NT2/D1 (cell line): ENCODE measurements around the gene EFCAB10.

Source experiments
- SUZ12 ChIP-seq: IDR thresholded peaks from 2 replicates; pipeline ENCODE4 v1.6.1; 2011; ENCODE audit not compliant: insufficient read length, insufficient read depth; ENCODE audit errors: extremely low read depth
- YY1 ChIP-seq: IDR thresholded peaks from 2 replicates; pipeline ENCODE4 v1.6.1; 2011; ENCODE audit not compliant: insufficient read length, insufficient read depth
- ZNF274 ChIP-seq: IDR thresholded peaks from 2 replicates; pipeline ENCODE4 v1.6.1; 2011; ENCODE audit warnings: mild to moderate bottlenecking, low read depth, low read length

DNA sequence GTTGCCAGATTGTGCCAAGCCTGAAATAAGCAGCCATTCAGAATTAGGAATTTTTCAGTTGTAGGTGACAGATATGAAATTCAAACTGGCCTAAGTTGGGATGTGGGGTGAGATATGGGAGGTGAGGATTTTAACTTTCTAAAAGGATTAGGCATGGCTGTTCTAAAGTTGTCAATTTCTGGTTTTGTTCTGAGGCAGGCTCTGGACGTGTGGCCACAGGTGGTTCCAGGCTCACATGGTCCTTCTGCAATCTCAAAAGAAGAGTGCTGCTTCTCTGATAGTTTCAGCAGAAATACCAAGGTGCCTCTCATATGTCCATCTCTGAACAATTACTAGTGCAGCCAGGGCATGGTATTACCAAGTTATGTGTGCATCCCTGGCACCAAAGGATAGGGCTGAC is 21.4 kb downstream of the EFCAB10 start:
- TF ChIP-seq ZNF274 (no peak), YY1 (no peak), SUZ12 (no peak)
